ENCODE measurements around the gene TTLL8. TPM values are rescaled to one million over a fixed set of nuclear protein-coding genes. Genes with fewer than 3 reads are reported as not detected.

The TTLL8 gene
- total RNA-seq, 1 donor from 2014 or later: not detected

DNA sequence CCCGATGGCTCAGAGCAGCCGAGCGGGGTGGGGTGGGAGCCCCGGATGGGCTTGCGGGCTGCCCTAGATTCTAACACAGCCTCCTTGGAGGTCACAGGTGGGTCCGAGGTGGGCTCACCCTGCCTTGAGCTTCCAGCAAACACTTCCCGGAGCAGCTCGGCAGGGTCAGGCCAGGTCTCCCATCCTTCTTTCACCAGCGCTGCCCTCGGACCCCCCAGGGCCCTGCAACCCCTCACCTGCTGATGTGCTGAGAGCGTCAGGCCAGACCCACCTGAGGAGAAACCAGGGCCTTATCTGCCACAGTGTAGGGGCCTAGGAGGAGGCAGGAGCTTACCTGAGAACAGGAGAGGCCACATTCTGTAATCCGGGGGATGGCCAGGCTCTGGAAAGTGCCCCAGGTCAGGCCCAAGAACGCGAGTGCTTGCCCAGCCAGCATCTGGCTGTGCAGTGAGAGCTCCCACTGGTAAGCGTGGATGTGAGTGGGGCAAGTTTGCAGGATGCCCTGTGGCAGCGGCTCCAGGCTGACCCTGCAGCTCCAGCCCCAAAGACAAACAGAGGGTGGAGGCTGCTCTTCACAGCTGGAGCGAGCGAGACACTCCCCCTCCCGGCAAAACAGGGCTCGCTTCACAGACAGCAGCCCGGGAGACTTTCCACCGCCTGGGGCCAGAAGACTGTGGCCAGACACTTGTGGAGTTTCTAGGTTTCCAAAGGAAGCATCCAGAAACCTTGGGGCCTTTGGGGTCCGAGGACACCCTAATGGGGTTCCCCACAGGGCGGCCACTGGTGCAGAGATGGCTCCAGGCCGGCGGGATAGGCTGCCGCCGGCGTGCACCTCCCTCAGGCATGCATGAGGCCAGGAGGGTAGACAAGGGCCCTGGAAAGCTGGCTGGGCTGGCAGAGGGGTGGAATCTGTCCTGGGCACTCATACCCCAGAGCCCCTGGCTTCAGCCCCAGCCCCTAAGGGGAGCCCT lies 45.6 kb downstream of the TTLL8 start, which contains the start of gene IL17REL:
Gene IL17REL (minus strand): TSS at position 555 of the 971 bp plus-strand sequence. CDS start 119 bp downstream, at position 436.
- Mint-ChIP-seq H3K36me3 (ENCODE audit: low read depth) (no peaks in the 10 kb centered on the region), H3K27me3 (ENCODE audit: insufficient read depth) (peaks cover 8% of the 10 kb centered on the region), H3K27ac (peak within 1 kb of the TSS; percentile 11), H3K4me3 (peak within 1 kb of the TSS; percentile 23), H3K4me1 (ENCODE audit: low read depth) (peaks cover 14% of the 10 kb centered on the region), H3K9me3 (no peaks in the 10 kb centered on the region)
- intact Hi-C loops (cut with micrococcal nuclease): no loop called here
- DNase-seq (ENCODE audit: low spot score): no peak

DNA sequence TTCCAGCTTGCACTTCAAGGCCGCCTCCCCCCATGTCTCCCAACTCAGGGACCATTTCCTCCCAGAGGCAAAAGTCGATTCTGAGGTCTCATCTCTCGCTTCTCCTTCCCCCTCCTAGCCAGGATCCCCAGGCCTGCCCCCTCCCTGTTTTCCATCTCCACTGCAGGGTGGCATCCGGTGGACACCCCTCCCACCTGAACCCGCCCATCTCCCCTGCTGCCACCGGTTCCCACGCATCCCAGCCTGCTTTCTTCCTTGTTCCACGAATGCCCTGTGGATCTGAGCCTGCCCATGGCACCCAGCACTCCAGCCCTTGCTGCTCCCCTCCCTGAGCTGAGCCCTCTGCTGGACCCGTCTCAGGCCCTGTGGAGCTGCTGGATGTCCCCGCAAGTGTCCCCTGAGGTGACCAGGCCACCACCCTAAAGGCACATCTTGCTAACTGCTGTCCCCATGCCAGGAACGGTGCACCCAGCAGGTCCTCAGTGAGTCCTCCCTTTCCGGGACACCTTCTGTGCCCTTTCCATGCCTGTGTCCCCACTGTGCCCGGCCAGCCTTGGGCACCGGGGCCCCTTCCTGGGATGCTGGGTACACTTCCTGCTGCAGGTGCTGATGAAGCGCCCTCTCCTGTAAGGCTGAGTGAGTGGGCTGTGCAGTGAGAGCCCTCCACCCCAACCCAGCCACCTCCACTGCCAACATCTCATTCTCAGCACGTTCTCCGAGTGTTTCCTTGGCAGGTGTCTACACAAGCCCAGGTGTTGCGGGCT lies 46.5 kb downstream of the TTLL8 start:
- H3K27ac Mint-ChIP-seq: peak overlapping the region; percentile 11
- peaks cover 8% of the 10 kb centered on the region for H3K27me3 Mint-ChIP-seq (ENCODE audit: insufficient read depth)
- peak overlapping the region; percentile 23 for H3K4me3 Mint-ChIP-seq
- DNase-seq (ENCODE audit: low spot score): no peak
- no peaks in the 10 kb centered on the region for H3K9me3 Mint-ChIP-seq
- intact Hi-C loops (cut with micrococcal nuclease): no loop called here
- H3K4me1 Mint-ChIP-seq (ENCODE audit: low read depth): peaks cover 8% of the 10 kb centered on the region
- H3K36me3 Mint-ChIP-seq (ENCODE audit: low read depth): no peaks in the 10 kb centered on the region

DNA sequence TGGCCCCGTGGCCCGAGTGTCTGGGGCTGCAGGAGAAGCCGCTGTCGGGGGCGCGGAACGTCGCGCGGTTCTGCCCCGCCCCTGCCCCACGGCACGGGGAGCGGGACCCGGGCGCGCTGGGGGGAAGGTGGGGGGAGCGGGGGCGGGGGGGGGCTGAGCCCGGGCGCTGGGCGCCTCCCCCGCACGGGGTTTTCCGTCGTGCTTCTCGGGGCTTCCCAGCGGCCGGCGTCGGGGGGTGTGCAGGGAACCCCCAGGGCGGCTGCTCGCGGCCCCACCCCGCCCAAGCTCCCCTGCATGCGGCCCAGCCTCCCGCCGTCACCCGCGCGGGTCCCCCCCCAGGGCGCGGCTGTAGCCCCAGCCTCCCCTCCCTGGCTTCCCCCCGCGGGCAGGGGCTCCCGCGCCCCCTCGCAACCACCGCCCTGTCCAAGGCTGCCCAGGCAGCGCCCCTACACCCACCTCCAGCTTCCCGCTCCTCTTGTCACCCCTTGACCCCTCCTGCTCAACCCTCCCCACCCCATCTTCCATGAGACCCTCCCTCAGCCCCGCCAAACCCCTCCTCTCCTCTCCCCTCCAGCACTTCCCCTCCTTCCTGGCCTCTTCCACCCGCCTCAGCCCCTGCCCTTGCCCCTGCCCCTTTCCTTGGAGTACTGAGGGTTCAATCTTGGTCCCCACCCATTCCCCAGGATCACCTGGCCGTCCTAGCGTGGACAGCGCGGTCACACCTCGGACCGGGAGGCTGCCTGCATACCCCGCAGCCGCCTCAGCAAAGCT lies 47.2 kb downstream of the TTLL8 start:
- H3K27ac Mint-ChIP-seq: peak overlapping the region; percentile 11
- intact Hi-C loops (cut with micrococcal nuclease): no loop called here
- H3K4me1 Mint-ChIP-seq (ENCODE audit: low read depth): peaks cover 8% of the 10 kb centered on the region
- H3K27me3 Mint-ChIP-seq (ENCODE audit: insufficient read depth): peaks cover 8% of the 10 kb centered on the region
- no peak for DNase-seq (ENCODE audit: low spot score)
- H3K9me3 Mint-ChIP-seq: no peaks in the 10 kb centered on the region
- H3K36me3 Mint-ChIP-seq (ENCODE audit: low read depth): no peaks in the 10 kb centered on the region
- no peak overlapping the region for H3K4me3 Mint-ChIP-seq

DNA sequence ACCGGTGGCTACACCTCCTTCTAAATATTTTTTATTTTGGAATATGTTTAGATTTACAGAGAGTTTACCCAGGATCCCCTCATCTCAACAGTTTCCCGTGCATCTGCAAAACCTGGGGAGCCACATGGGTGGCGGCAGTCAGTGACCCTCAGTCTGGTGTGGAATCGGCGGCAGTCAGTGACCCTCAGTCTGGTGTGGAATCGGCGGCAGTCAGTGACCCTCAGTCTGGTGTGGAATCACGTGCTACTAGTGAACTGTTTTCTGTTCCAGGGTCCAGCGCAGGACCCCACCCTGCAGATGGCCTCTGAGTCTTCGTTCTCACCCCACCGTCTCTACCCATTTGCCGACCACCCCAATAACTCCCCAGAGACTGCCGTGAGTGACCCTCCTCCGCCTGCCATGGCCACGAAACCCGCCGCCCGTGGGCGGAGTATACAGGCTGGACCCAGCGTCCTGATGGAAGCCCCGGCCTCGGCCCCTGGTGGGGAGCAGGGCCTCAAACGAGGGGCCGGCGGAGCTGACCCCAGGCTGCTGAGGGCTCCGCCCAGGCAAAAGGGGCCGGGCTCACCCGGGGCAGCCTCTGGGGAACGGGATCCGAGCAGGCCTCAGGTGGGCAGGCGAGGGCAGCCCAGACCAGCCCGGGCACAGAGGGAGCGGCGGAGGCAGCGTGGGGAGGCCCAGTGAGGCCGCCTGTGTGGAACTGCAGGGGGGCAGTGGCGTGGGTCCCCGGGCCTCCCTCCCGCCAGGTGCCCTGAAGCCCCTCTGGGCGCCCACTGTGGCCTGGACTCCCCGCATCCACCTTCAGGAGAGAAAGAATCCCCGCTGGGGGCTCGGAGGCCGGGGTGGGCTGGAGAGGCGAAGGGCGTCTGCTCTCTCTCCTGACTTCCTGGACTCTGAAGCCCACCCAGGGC lies 48.1 kb downstream of the TTLL8 start:
- Mint-ChIP-seq H3K27me3 (ENCODE audit: insufficient read depth) (peaks cover 8% of the 10 kb centered on the region), H3K4me1 (ENCODE audit: low read depth) (peaks cover 8% of the 10 kb centered on the region), H3K27ac (no peak overlapping the region), H3K4me3 (no peak overlapping the region), H3K36me3 (ENCODE audit: low read depth) (no peaks in the 10 kb centered on the region), H3K9me3 (no peaks in the 10 kb centered on the region)
- no peak for DNase-seq (ENCODE audit: low spot score)
- intact Hi-C loops (cut with micrococcal nuclease): no loop called here

DNA sequence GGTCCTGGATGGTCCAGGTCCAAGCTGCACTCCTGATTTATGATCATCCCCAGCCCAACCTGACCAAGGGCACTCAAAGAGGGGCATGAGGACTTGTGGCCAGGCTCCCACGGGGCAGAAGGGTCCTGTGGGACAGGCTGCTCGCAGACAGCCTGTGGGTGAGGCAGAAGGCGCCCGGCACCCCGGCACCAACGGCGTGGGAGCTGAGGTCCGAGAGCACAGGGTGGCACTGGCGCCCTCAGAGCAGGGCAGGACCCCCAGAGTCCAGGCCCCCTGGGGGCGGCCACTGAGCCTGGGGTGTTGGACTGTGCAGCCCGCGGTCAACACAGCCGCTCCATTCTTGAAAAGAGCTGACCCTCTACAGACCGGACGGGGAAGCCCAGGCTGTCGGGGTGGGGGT lies 48.8 kb downstream of the TTLL8 start:
- intact Hi-C loops (cut with micrococcal nuclease): no loop called here
- H3K4me1 Mint-ChIP-seq (ENCODE audit: low read depth): peaks cover 8% of the 10 kb centered on the region
- no peak for DNase-seq (ENCODE audit: low spot score)
- H3K36me3 Mint-ChIP-seq (ENCODE audit: low read depth): no peaks in the 10 kb centered on the region
- no peak overlapping the region for H3K4me3 Mint-ChIP-seq
- peaks cover 8% of the 10 kb centered on the region for H3K27me3 Mint-ChIP-seq (ENCODE audit: insufficient read depth)
- H3K9me3 Mint-ChIP-seq: no peaks in the 10 kb centered on the region
- no peak overlapping the region for H3K27ac Mint-ChIP-seq

DNA sequence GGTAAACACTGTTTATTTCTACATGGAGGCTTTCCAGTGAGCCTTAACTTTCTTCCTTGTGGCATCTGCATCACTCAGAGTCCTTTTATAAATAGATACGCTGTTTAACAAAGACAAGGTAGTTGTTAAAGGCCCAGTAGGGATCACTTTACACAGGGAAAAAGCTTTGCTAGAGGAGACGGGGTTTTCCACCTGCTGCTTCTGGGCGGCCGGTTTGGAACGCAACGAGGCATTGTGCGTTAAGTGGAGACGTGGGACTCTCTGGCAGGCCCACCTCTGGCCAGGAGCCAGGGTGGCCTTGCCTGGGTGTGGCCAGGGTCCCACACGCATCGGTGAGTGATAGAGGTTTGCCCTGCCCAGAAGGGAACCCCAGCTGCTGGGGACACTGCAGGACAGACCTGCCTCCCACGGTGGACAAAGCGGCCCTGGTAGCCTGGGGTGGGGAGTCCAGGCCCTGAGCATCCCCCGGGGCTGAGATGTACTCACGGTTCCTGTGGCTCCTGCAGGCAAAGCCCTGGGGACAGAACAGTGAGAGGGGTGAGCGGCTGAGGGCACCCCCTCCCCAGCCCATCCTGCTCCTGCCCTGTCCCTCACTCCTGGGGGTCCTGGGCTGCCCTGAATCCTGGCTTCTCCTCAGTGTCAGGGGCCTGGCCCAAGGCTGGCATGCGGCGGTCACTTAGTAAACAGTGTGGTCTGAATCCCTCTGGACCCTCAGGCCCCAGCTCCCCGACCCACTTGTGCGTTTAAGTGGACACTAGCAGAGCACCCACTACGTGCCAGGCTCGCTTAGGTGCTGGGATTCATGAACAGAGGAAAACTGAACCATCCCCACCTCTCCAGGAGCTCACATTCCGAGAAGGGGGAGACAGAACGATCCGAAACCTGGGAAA lies 49.7 kb downstream of the TTLL8 start:
- no peak for DNase-seq (ENCODE audit: low spot score)
- H3K27me3 Mint-ChIP-seq (ENCODE audit: insufficient read depth): peaks cover 10% of the 10 kb centered on the region
- intact Hi-C loops (cut with micrococcal nuclease): no loop called here
- H3K9me3 Mint-ChIP-seq: no peaks in the 10 kb centered on the region
- H3K4me3 Mint-ChIP-seq: no peak overlapping the region
- peaks cover 8% of the 10 kb centered on the region for H3K4me1 Mint-ChIP-seq (ENCODE audit: low read depth)
- peak overlapping the region; percentile 58 for H3K27ac Mint-ChIP-seq
- H3K36me3 Mint-ChIP-seq (ENCODE audit: low read depth): no peaks in the 10 kb centered on the region

DNA sequence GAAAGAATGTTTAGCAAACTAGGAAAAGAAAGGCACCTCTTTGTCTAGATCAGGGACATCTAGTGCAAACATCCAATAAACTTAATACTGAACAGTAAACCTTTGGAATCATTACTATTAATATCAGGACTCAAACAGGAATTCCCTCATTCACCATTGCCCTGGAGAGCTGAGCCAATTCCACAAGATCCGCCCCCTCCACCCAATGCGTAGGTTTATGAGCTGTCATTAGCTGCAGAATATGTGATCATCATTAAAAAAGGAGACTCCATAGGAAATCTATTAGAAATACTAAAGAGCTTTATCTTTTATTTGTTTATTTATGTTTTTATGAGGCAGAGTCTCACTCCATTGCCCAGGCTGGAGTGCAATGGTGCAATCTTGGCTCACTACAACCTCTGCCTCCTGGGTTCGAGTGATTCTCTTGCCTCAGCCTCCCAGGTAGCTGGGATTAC lies 51.0 kb downstream of the TTLL8 start:
- Mint-ChIP-seq H3K36me3 (ENCODE audit: low read depth) (no peaks in the 10 kb centered on the region), H3K4me3 (no peak overlapping the region), H3K9me3 (no peaks in the 10 kb centered on the region), H3K27me3 (ENCODE audit: insufficient read depth) (peaks cover 10% of the 10 kb centered on the region), H3K4me1 (ENCODE audit: low read depth) (peaks cover 8% of the 10 kb centered on the region), H3K27ac (peak overlapping the region; percentile 44)
- intact Hi-C loops (cut with micrococcal nuclease): no loop called here
- DNase-seq (ENCODE audit: low spot score): no peak

DNA sequence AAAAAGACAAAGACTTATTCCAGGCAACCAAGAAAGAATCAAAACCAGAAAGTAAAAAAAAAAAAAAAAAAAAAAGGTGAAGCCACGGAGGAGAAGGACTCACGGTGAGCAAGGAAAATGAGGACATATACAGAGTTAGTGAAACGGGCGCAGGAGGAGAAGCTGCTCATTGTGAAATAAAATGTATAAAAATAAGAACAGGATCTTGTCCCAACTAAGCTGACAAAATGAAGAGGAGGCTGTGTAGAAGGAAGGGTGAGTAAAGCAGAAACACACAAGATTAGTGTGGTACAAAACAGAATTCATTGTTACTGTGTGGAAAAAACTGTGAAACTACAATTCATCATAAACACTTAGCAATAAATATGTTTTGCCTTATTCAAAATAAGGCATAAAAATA lies 53.2 kb downstream of the TTLL8 start:
- H3K36me3 Mint-ChIP-seq (ENCODE audit: low read depth): no peaks in the 10 kb centered on the region

DNA sequence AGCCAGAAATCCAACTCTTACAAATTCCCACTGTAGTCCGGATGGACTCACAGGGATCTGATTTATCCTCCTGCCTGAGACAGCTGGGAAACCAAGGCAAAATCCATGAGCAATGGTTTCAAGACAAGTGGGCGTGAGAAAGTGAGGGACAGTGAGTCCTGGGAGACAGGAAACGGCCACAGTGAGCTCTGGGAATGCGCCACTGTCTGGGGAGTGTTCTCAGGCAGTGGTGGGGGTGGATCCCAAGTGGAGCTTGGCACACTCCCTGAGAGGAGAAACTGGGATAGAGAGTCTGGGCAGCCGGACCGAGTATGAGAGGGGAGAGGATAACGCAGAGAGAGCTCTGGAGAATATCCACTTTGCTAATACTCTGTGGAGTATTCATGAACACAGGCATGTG lies 55.3 kb downstream of the TTLL8 start:
- H3K4me1 Mint-ChIP-seq (ENCODE audit: low read depth): peaks cover 9% of the 10 kb centered on the region
- H3K27ac Mint-ChIP-seq: no peak overlapping the region
- H3K4me3 Mint-ChIP-seq: no peak overlapping the region
- H3K36me3 Mint-ChIP-seq (ENCODE audit: low read depth): no peaks in the 10 kb centered on the region
- DNase-seq (ENCODE audit: low spot score): no peak
- no peaks in the 10 kb centered on the region for H3K9me3 Mint-ChIP-seq
- peaks cover 4% of the 10 kb centered on the region for H3K27me3 Mint-ChIP-seq (ENCODE audit: insufficient read depth)
- intact Hi-C loops (cut with micrococcal nuclease): no loop called here

More for the DNA sequence above, 53.2 kb downstream of the TTLL8 start:
- H3K4me1 Mint-ChIP-seq (ENCODE audit: low read depth): no peaks in the 10 kb centered on the region
- DNase-seq (ENCODE audit: low spot score): no peak
- peaks cover 4% of the 10 kb centered on the region for H3K27me3 Mint-ChIP-seq (ENCODE audit: insufficient read depth)
- no peaks in the 10 kb centered on the region for H3K9me3 Mint-ChIP-seq
- intact Hi-C loops (cut with micrococcal nuclease): loop anchor here (2.0 kb wide), 1 partner anchor 14 kb away; no protein-coding TSS in a partner anchor
- H3K4me3 Mint-ChIP-seq: no peak overlapping the region
- H3K27ac Mint-ChIP-seq: peak overlapping the region; percentile 61

DNA sequence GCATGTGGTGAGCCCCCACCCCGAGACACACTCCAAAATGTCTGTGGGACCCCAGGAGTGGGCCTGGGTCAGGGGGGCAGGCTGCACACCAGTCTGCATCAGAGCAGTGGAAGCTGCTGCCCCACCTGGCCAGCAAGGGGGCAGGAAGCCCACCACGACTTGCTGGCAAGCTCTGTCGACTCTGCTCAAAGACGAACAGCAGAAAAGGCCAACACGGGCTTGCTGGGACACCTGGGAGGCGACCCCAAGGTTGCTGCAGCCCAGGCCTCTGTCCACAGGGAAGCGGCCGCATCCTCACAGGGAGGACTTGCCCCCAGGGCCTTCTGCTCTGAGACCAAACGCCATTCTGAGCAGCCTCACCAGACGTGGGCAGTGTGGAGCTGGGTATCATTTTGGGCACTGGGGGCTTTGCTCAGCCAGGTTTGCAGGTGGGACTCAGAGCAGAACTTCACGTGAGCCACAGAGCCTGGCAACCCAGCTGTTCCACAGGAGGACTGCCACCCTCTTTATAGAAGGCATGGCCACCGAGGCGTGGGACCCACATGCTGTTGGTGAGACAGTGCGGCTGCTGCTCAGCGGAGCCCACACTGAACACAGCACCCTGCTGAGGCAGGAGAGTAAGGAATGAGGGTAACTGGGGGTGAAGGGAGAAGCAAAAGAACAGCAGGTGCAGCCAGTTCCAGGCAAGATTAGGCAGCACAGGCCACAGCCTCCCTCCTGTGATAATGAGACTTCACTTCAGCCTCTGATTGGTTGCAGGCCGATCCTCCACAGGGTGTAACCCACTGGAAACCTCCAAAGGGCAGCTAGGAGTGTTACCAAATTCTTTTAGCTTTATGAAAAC lies 56.5 kb downstream of the TTLL8 start:
- Mint-ChIP-seq H3K4me1 (ENCODE audit: low read depth) (peaks cover 9% of the 10 kb centered on the region), H3K36me3 (ENCODE audit: low read depth) (no peaks in the 10 kb centered on the region), H3K9me3 (no peaks in the 10 kb centered on the region), H3K27me3 (ENCODE audit: insufficient read depth) (peaks cover 4% of the 10 kb centered on the region), H3K4me3 (no peak overlapping the region), H3K27ac (no peak overlapping the region)
- intact Hi-C loops (cut with micrococcal nuclease): no loop called here
- no peak for DNase-seq (ENCODE audit: low spot score)
